ENCODE results near the gene TMEM175. TPM values are rescaled to one million over a fixed set of nuclear protein-coding genes. Genes with fewer than 3 reads are reported as not detected.
"Not testable (repeated sequence)": the region's sequence is repeated elsewhere in the genome, so short reads cannot be mapped to it uniquely, and the experiment has no call there.

TMEM175 gene
- total and polyA plus RNA-seq, 2 of the 8 experiments (the other 6 are each of a cell fraction or from before 2014, with no cell fraction given) = 4.9 to 20.7 TPM

DNA sequence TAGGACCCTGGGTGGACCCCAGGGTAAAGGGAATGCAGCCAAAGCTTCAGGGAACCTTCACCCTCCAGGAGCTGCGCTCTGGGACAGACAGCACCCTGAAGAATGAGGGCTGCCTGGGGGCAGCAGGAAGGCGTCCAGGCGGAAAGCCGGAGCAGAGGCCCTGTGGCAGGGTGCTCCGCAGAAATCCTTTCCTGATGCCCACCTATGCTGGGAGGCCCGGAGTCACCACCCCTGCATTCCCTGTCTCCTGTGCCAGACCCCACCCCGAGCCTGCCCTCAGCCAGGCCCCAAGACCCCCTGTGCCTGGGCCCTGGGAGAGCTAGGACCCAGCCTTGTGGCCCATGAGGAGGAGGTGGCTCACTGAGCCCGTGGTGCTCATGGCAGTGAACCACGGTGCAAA, 42.4 kb downstream of the TMEM175 start (continued):
- TF ChIP-seq, protein P1, sequence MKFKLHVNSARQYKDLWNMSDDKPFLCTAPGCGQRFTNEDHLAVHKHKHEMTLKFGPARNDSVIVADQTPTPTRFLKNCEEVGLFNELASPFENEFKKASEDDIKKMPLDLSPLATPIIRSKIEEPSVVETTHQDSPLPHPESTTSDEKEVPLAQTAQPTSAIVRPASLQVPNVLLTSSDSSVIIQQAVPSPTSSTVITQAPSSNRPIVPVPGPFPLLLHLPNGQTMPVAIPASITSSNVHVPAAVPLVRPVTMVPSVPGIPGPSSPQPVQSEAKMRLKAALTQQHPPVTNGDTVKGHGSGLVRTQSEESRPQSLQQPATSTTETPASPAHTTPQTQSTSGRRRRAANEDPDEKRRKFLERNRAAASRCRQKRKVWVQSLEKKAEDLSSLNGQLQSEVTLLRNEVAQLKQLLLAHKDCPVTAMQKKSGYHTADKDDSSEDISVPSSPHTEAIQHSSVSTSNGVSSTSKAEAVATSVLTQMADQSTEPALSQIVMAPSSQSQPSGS (IDR thresholded peaks at IDR 0.05; ENCODE audit: low read length) = no peak
- no peak for TF ChIP-seq CTBP2 (IDR thresholded peaks at IDR 0.05; ENCODE audit: borderline replicate concordance, insufficient read depth, insufficient read length, low read length)
- TF ChIP-seq EZH2 (IDR thresholded peaks at IDR 0.05; ENCODE audit: low read depth, low read length, severe bottlenecking) = no peak
- no peak for TF ChIP-seq TAF1 (IDR thresholded peaks at IDR 0.05; ENCODE audit: low read depth, low read length)
- no peak for TF ChIP-seq CBX8 (IDR thresholded peaks at IDR 0.05; ENCODE audit: borderline replicate concordance, low read depth, low read length)
- TF ChIP-seq POU5F1 (IDR thresholded peaks at IDR 0.05; ENCODE audit: low read depth, low read length) = no peak
- TF ChIP-seq CHD1 (IDR thresholded peaks at IDR 0.05; ENCODE audit: low read depth, low read length) = no peak

DNA sequence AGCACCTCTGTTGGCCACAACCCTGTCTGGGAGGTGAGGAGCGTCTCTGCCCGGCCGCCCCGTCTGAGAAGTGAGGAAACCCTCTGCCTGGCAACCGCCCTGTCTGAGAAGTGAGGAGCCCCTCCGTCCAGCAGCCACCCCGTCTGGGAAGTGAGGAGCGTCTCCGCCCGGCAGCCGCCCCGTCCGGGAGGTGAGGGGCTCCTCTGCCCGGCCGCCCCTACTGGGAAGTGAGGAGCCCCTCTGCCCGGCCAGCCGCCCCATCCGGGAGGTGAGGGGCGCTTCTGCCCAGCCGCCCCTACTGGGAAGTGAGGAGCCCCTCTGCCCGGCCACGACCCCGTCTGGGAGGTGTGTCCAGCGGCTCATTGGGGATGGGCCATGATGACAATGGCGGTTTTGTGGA, 43.8 kb downstream of the TMEM175 start:
- H2AFZ ChIP-seq (ENCODE audit: low read length); H4K5ac ChIP-seq (ENCODE audit: insufficient read length, low read depth, low read length); POLR2A ChIA-PET (ENCODE audit: partially characterized antibody); H3K79me2 ChIP-seq (ENCODE audit: control insufficient read depth in 1 of 2, insufficient read depth in 2 of 2, low read length in 2 of 2); H3K4me2 ChIP-seq (ENCODE audit: insufficient read depth in 1 of 2, low read depth in 2 of 2, low read length in 2 of 2); H3K4me1 ChIP-seq (replicated peaks in 1 of 4; ENCODE audit: control insufficient read depth in 3 of 4, insufficient read depth in 4 of 4, low read length in 3 of 4); H2BK15ac ChIP-seq (ENCODE audit: low read length); H3K23ac ChIP-seq (ENCODE audit: insufficient read length); H3K14ac ChIP-seq (ENCODE audit: insufficient read length); H3K18ac ChIP-seq (ENCODE audit: extremely low read depth, low read length); H2BK20ac ChIP-seq (ENCODE audit: low read length); H3K23me2 ChIP-seq (ENCODE audit: low read depth, low read length); H4K20me1 ChIP-seq (replicated peaks in 1 of 2; ENCODE audit: control insufficient read depth in 1 of 2, insufficient read depth in 2 of 2, low read length in 2 of 2); H2AK5ac ChIP-seq (ENCODE audit: low read depth, low read length); H3K36me3 ChIP-seq (ENCODE audit: control insufficient read depth in 2 of 4, insufficient read depth in 4 of 4, low read length in 3 of 4); H3K4ac ChIP-seq (replicated peaks; ENCODE audit: insufficient read length, low read depth, low read length); H3K79me1 ChIP-seq (ENCODE audit: low read depth, low read length); H2BK12ac ChIP-seq (ENCODE audit: low read depth, low read length); H3K9ac ChIP-seq (replicated peaks in 1 of 4; ENCODE audit: extremely low read depth in 1 of 4, low read depth in 3 of 4, low read length in 3 of 4); H3K27ac ChIP-seq (ENCODE audit: low read depth, low read length); H2BK120ac ChIP-seq (replicated peaks; ENCODE audit: low read depth, low read length); H3K56ac ChIP-seq (replicated peaks; ENCODE audit: insufficient read length, low read depth, low read length); H3K4me3 ChIP-seq (ENCODE audit: extremely low read depth in 1 of 4, insufficient read depth in 2 of 4, low read depth in 3 of 4, low read length in 4 of 4); H4K8ac ChIP-seq (ENCODE audit: extremely low read depth, insufficient read depth, low read length); DNase-seq (ENCODE audit: low read depth in 1 of 2, low spot score in 2 of 2); H4K91ac ChIP-seq (replicated peaks; ENCODE audit: insufficient read length, low read length); H2BK5ac ChIP-seq (ENCODE audit: low read depth, low read length); FAIRE-seq: not testable (repeated sequence)
- 90% methylated on average over 9 of the region's 25 CpGs; no CpG with 5 or more reads in 1 of the 2 experiments for WGBS, 2 experiments (ENCODE audit: extremely low coverage in 1 of 2, insufficient coverage in 1 of 2, insufficient read length in 1 of 2, insufficient replicate concordance in 2 of 2, low coverage in 1 of 2, low lambda C conversion rate in 2 of 2, missing lambda C conversion rate in 1 of 2)
- peaks cover 0 to 30% (median 18%) of the 10 kb centered on the region in 4 experiments; a peak in 5 of 7 replicates for H3K27me3 ChIP-seq (replicated peaks in 1 of 4; ENCODE audit: control insufficient read depth in 3 of 4, extremely low read depth in 1 of 4, insufficient read depth in 3 of 4, low read length in 3 of 4)
- CTCF ChIA-PET (ENCODE audit: partially characterized antibody) = interaction anchor here (1.0 kb wide), 1 partner anchor 23 kb away, joined by 3 read pairs; no protein-coding TSS in a partner anchor
- H3K9me3 ChIP-seq (ENCODE audit: insufficient read depth in 2 of 2, low read depth in 1 of 2, low read length in 1 of 2) = peaks cover 5 to 11% of the 10 kb centered on the region in 2 experiments; a peak in 1 of 4 replicates
